ENCODE measurements around the gene BRWD1.

Gene BRWD1

GRCh38 chr21:39134288-39134810, 179.1 kb downstream of the BRWD1 start:
- TF ChIP-seq ZFX (IDR thresholded peaks at IDR 0.05; ENCODE audit: borderline replicate concordance) = no peak
- no peak overlapping the region for H3K27ac ChIP-seq
